HG02798 (cell line): ENCODE measurements around the gene RXRG.
"Not testable (repeated sequence)": the region's sequence is repeated elsewhere in the genome, so short reads cannot be mapped to it uniquely, and the experiment has no call there.

Experiments
- ATAC-seq: cut with Tn5 transposase; IDR thresholded peaks from one replicate; pipeline ENCODE4 v1.9.1; 2021; ENCODE audit warnings: mild to moderate bottlenecking; ENCODE audit not compliant: unreplicated experiment, poor library complexity

The RXRG gene

DNA sequence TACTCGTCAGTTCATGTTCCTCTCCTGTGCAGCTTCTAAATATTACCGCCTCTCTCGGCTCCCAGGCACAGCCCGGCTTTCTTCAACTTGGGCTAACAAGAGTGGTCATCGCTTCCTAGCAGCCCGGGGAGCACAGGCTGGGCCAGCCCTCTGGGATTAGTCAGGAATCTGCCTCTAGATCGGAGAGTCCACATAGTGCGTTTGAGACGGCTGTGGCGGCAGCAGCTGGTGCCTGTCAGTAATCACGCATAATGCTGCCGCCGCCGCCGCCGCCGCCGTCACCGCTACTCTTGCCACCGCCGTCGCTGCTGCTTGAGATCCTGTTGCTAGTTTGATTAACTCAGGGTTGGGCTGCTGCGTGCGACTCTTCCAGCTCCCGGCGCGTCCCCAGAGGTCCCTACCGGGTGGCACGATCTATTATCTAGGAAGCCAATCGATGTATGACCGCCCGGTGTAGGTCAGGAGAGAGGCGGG is at the start of gene RXRG:
Gene RXRG (minus strand): TSS at position 230 of the 474 bp plus-strand sequence. CDS start 233 bp downstream, outside the sequence.
- ATAC-seq = no peak

- ATAC-seq = no peak
Observed at GRCh38 chr1:165492845-165493373, 48.0 kb upstream of the RXRG start.

- no peak for ATAC-seq
Observed at GRCh38 chr1:165490175-165490574, 45.2 kb upstream of the RXRG start.

DNA sequence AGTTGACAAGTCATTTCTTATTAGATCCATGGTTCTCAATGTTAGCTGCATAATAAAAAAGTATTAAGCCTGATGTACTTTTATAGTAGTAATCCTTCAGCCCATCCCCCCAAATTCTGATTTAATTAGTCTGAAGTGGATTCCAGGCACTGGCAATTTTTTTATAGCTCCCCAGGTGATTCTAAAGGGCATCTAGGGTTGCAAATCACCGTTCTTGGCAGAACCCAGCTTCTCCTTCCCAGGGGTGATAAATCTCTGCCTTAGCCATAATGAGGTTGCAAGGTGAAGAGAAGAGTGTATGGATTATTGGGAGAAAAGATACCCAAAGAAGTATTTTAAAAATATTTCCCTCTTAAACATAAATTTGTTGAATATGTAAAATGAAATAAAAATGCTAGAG is 43.0 kb upstream of the RXRG start:
- no peak for ATAC-seq

GRCh38 chr1:165486663-165487062 is 41.7 kb upstream of the RXRG start:
- no peak for ATAC-seq

DNA sequence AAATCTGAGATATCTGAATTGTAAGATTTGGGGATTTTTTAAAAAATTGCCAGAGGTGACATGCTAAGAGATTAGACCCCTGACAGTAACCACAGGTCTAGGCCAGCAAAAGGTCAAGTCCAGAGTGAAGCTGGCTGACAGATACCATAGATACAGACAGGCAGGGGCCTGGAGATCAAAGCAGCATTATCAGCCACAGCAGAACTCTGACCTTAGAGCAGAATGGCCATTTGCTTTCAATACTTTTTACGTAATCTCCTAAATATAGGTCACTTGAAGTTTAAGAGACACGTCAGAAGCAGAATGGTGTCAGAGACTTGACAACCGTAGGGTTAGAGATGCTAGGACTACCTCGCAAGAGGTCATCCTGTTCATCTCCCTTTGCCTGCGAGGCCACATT is 40.8 kb upstream of the RXRG start:
- ATAC-seq = no peak

GRCh38 chr1:165484532-165484931 is 39.6 kb upstream of the RXRG start:
- ATAC-seq = no peak

DNA sequence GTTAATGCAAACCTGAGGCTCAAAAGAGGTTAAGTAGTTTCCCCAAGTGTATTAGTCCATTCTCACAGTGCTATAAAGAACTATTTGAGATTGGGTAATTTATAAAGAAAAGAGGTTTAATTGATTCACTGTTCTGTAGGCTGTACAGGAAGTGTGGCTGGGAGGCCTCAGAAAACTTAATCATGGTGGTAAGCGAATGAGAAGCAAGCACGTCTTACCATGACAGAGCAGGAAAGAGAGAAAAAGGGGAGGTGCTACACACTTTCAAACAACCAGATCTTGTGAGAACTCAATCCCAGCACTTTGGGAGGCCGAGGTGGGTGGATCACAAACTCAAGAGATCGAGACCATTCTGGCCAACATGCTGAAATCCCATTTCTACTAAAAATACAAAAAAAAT is 38.5 kb upstream of the RXRG start:
- ATAC-seq = no peak

- peak; percentile 46 for ATAC-seq
Observed at GRCh38 chr1:165481820-165482532, 37.0 kb upstream of the RXRG start.

- no peak for ATAC-seq
Observed at GRCh38 chr1:165476776-165477175, 31.9 kb upstream of the RXRG start.

GRCh38 chr1:165474196-165474595 is 29.3 kb upstream of the RXRG start:
- ATAC-seq = no peak

GRCh38 chr1:165473081-165473480 is 28.2 kb upstream of the RXRG start:
- ATAC-seq = no peak

DNA sequence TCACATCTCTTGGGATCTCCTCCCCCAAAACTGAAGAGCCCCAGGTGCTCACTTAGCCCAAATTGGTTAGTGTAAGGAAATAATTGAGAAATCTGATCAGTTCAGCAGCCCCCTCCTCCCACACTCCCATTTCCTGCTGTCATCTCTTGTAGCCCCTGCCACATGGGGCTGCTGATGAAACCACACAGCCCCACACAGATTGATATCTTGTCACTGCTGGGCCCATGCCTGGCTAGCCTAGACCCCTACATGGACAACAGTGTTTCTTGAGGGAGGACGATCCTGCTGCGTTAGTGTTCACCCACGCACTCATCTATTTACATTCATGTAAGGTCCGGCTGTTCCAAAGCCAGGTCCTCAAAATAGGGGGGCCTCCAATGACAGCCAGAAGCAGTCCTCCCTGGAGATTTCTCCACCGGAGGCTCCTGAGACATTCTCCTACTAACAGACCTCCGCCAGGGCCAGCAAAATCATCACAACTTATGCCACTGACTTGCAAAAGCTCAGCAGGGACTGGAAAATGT is 23.9 kb upstream of the RXRG start:
- no peak for ATAC-seq

- ATAC-seq = no peak
Observed at GRCh38 chr1:165468253-165468652, 23.3 kb upstream of the RXRG start.

DNA sequence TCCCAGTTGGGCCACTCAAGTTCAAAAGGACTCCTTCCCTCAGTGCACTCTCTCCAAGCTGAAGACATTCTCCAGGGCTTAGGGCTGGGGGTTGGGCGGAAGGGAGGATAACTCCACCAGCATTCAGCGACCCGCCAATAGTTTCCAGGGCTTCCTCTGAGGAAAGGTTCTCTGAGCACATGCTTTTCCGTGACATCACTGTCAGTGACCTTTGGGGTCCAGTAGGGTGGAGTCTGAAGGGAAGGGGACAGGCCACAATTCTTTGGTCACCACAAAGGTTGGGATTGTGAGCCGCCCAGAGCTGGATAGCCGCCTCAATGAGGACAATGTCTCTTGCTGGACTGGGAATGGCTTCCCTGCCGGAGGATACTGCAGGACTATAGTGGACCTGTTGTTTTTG is 22.8 kb upstream of the RXRG start:
- no peak for ATAC-seq

DNA sequence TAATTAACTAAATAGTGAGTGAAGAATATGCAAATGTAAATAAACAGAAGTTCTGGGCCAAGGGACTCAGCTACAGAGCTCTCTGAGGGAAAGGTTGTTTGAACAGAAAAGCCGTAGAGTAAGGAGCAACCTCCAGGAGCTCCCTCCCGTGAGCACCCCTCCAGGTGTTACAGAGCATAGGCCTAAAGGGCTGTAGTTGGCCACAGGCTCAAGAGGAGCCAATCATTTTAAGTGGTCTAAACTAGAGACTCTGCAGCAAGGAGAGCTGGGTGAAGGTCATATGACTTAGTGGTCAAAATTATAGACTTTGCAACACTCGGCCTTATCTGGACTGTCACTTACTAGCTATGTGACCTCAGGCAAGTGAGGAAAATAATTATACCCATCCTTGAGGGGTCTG is 19.1 kb upstream of the RXRG start:
- ATAC-seq = no peak

GRCh38 chr1:165459683-165460082 is 14.8 kb upstream of the RXRG start:
- not testable (repeated sequence) for ATAC-seq

DNA sequence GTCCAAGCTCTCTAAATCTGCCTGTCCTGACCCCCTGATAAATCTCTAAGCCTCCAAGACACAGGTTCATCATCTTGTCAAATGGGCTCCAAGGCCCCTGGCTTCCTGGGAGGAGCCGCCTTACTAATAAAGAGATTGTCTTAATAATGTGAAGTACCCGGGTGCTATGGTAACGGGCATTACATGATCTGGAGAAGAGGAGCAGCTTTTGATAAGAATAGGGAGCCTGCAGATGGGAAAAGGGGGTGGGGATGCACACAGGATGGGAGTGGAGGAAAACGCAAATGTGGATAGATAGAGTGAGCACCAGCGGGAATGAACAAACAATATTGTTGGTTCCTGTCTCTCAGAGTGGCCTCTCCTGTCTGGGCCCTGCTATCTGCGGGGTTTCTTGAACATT is 11.9 kb upstream of the RXRG start:
- no peak for ATAC-seq

DNA sequence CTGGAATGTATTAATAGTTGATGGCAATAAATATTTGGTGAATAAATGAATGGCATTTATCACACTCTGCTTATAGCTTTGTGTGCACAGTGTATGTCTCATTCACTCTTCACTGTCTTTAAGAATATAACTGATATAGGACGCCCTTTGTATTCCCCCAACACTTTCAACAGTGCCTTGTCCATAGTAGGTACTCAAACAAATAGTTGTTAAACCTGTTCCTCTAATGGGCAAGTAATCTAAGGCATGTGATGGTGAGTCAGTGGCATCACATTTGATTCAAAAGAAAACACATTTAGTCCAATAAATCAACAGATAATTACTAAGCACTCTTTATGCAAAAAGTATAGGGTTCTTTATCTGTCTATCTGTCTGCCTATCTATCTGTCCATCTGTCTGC is 11.2 kb upstream of the RXRG start:
- no peak for ATAC-seq

GRCh38 chr1:165455111-165455510 is 10.2 kb upstream of the RXRG start:
- no peak for ATAC-seq

DNA sequence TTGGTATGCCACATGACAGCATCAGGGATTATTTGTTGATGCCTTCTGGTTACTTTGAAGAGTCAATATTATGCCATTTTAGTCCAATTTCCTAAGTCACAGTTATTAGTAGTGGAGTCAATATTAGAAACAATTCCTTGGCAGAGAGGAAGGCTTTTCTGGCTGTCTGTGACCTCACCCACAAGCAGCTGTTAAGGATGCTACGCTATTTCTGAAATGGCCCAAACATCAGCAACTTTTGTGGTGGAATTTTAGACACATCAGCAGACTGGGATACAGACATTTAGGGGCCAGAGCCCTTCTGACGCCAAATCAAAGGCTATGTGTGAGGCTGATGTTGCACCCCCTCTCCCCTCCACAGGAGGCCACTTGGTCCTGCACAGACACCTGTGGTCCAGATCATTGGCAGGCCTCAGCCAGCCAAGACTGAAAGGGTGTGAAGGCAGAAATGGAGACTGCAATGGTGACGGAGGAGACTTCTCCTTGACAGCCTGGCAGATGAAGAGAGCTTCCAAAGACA is 9.2 kb upstream of the RXRG start:
- no peak for ATAC-seq
